Stimulated activated CD4-positive, alpha-beta T cell treated with anti-CD3 and anti-CD28 coated beads, Interleukin-15, amount 100 ng/mL, for 24 hours (primary cell): ENCODE measurements around the gene PCCB.
"Not testable (repeated sequence)": the region's sequence is repeated elsewhere in the genome, so short reads cannot be mapped to it uniquely, and the experiment has no call there.

Experiments
- DNase-seq: peaks from one replicate; pipeline ENCODE4 v3.0.0-alpha.2; 2020

The PCCB gene

GRCh38 chr3:136263251-136263650, 13.1 kb downstream of the PCCB start:
- DNase-seq: no peak

- not testable (repeated sequence) for DNase-seq
Observed at GRCh38 chr3:136266468-136267125, 16.5 kb downstream of the PCCB start.

DNA sequence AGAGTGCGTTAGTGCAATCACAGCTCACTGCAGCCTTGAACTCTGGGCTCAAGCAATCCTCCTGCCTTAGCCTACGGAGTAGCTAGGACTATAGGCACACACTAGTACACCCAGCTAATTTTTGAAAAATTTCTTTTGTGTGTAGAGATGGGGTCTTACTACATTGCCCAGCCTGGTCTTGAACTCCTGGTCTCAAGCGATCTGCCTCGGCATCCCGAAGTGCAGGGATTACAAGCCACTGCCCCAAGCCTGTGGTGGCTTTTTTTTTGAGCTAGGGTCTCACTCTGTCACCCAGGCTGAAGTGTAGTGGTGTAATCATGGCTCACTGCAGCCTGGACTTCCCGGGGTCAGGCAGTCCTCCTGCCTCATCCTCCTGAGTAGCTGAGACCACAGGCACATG, 17.1 kb downstream of the PCCB start:
- no peak for DNase-seq

DNA sequence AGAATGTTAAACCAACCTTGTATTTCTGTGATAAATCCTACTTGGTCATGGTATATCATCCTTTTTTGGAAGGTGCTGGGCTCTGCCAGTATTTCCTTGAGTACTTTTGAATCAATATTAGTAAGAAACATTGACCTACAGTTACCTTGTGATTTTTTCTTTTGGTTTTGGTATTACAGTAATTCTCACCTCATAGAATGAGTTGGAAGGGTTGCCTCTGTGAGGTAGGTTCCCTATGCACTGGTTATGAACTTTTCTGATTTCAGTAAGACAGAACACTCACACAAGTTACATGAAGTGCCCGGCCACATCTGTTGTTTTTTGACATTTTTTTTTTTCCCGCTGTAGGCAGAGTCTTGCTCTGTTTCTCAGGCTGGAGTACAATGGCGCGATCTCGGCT, 20.0 kb downstream of the PCCB start:
- no peak for DNase-seq

DNA sequence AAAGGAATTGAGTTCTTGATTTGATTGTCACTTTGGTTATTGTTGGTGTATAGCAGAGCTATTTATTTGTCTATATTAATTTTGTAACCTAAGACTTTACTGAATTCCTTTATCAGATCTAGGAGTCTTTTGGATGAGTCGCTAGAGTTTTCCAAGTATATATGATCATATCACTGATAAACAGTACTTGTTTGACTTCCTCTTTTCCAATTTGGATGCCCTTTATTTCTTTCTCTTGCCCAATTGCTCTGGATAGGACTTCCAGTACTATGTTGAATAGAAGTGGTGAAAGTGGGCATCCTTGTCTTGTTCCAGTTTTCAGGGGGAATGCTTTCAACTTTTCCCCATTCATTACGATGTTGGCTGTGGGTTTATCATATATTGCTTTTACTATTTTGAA, 21.5 kb downstream of the PCCB start:
- DNase-seq: not testable (repeated sequence)

DNA sequence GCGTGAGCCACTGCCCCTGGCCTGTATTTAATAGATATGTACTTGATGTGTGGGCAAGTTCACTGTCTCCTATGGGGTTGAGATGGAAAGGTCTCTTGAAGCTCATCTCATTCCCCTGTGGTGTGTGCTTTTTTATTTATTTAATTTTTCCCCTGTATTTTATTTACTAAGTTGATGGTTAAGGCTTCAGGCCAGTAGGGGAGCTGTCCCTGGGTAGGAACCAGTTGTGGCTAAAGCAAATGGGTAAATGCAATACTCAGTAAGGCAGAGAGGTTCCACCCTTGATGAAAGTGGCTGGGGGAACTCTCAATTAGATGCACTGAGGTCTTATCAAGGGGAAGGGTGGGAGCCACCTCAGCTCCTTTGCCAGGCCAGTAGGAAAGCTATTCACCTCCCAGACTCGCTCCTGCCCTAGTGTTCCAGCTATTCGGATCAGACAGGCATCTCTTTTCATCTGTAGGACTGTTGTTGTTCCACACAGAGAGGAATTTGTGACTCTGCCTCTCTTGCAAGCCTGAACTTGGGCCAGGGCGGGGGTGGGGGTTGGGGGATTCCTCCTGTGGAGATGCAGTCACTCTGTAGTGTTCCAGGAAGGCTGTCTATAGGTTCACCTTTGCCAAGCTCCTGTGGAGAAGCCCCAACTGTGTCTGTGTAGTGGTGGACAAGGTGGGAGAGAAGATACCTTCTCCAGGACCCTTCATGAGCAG, 26.1 kb downstream of the PCCB start:
- no peak for DNase-seq

DNA sequence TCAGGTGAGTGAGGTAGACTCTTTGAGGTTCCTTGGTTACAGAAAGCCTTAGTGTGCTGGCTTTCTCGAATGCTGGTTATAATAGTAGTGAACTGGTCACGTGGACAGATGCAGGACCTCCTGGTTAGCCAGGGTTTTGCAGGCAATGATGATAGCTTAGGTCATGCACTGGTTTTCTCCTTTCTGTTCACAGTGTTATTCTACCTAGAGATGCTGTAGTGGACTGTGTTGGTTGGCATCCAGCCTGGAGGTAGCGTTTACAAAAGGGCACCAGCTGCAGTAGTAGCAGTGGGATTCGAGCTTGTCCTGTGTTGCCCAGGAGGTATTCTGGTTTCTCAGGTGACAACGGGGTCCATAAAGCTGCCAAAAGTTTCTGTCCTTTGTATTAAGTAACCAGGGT, 27.0 kb downstream of the PCCB start:
- no peak for DNase-seq

- no peak for DNase-seq
Observed at GRCh38 chr3:136277634-136278033, 27.5 kb downstream of the PCCB start.

GRCh38 chr3:136279092-136279491, 29.0 kb downstream of the PCCB start:
- no peak for DNase-seq

GRCh38 chr3:136280961-136281360, 30.8 kb downstream of the PCCB start:
- no peak for DNase-seq

- DNase-seq: no peak
Observed at GRCh38 chr3:136281966-136282520, 31.9 kb downstream of the PCCB start.

DNA sequence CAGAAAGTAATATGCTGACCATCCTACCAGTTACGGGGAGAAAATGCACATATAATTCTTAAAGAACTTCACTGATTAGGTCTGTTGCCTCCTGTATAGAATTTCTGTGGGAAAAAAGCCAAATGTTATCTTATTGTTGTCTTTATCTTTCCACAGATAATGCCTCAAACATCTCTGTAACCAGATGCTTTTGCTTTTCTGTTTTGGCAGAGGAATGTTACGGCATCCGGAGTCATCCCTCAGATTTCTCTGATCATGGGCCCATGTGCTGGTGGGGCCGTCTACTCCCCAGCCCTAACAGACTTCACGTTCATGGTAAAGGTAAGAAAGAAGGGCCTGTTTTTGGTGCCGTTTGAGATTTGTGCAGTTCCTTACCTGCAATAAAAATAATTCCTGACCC, 33.5 kb downstream of the PCCB start:
- no peak for DNase-seq

GRCh38 chr3:136291302-136291701, 41.2 kb downstream of the PCCB start:
- DNase-seq: no peak

DNA sequence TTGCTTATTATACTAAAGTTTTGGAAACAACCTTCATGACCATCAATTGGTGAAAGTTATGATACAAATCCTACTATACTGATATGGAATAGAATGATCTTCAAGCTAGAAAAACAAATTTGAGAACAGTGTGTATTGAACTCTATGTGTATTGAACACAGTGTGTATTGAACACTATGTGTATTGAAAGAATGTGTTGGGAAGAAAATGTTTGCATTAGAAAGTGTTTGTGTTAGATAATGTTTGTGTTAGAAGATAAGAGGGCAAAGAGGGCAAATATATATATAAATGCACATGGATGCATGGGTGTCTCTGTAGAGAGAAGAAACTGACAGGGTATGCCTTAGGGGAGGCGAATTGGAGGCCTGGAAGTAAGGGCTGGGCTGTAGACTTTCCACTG, 42.4 kb downstream of the PCCB start:
- no peak for DNase-seq

- no peak for DNase-seq
Observed at GRCh38 chr3:136293279-136293678, 43.1 kb downstream of the PCCB start.

DNA sequence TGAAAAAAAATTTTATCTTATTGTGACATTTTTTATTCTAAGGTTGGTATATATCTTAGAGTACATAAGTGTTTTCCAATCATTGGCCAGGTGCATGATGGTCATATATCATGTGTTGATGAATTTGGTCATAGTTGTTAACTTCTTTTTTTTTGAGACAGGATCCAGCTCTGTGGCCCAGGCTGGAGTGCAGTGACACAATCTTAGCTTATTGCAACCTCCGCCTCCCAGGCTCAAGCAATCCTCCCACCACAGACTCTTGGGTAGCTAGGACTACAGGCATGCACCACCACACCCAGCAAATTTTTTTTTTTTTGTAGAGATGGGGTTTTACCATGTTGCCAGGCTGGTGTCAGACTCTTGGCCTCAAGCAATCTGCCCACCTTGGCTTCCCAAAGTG, 44.0 kb downstream of the PCCB start:
- no peak for DNase-seq

DNA sequence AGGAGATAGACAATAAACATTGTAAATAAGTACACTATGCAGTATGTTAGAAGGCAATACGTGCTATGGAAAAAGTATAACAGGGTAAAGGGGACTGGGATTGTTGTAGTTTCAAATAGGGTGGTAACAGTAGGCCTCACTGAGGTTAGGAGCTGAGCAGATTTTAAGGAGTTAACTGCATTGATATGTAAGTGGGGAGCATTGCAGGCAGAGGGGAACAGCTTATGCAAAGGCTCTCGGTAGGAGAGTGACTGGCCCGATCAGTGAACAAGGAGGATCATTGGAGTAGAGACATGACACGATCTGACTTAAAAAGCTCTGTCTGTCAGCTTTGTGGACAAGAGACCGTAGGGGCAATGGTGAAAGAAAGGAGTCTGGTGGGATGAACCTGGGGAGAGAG, 46.8 kb downstream of the PCCB start:
- DNase-seq: no peak

- no peak for DNase-seq
Observed at GRCh38 chr3:136297826-136298225, 47.7 kb downstream of the PCCB start.

GRCh38 chr3:136300444-136300843, 50.3 kb downstream of the PCCB start:
- DNase-seq: no peak

DNA sequence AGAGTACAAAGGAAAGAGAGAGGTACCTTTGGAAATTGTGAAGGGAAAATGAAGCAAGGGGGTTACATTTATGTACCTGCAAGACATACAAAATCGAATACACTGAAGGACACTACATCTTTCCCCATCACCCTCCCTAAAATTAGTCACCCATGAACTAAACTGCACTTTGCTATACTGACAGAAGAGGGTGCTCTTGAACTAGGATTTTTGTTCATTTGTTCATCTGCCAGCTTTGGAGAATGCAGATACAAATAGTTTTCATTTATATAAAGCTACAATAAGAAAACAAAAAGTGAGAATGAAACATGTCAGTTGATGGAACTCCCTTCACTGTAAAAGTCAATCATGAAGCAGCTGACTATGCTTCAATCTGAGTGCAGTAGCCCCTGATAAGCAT, 55.7 kb downstream of the PCCB start:
- DNase-seq: no peak

GRCh38 chr3:136311261-136311660, 61.1 kb downstream of the PCCB start:
- no peak for DNase-seq

DNA sequence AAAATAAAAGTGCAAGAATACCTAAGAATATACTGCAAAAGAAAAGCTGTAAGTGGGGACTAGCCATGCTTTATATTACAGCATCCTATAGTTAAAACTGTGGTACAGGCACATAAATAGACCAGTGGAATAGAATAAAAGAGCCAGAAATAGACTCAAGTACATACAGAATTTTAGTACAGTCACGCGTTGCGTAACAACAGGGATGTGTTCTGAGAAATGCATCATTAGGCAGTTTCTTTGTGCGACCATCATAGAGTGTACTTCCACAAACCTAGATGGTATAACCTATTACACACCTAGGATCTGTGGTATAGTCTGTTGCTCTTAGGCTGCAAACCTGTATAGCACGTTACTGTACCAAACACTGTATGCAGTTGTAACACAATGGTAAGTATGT, 61.8 kb downstream of the PCCB start:
- no peak for DNase-seq

DNA sequence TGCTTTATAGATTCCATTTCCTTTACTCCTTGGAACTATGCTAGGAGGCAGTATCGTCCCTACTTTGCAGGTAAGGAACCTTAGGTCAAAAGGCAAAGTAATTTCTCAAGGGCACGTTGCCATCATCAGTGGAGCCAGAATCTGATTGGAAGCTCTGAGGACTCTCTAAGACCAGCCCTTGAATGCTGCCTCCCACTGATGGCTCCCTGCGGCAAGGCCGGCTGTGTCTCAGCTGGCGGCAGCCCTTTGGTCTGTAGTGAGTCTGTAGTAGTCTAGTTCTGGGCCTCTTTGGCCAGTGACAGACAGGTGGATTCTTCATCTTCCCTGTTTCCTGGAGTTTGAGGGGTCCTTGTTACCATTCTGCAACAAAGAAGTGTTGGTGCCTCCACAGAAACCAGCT, 76.2 kb downstream of the PCCB start:
- no peak for DNase-seq

DNA sequence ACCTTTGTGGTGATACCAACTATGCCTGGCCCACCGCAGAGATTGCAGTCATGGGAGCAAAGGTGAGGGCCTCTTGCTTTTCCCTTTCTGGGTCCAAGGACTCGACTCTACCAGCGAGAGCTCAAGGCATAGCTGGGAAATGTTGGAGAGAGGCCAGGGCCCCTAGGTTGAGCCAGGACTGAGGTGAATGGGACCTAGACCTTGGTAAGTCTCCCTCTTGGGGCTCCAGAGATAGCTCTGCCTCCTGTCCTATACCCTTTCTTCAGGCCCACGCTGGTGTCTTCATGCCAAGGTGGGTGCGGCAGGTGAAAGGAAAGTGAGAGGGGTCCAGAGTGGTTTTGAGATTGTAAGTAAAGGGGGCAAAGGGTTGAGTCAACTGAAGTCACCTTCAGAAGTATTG, 77.5 kb downstream of the PCCB start:
- DNase-seq: no peak

DNA sequence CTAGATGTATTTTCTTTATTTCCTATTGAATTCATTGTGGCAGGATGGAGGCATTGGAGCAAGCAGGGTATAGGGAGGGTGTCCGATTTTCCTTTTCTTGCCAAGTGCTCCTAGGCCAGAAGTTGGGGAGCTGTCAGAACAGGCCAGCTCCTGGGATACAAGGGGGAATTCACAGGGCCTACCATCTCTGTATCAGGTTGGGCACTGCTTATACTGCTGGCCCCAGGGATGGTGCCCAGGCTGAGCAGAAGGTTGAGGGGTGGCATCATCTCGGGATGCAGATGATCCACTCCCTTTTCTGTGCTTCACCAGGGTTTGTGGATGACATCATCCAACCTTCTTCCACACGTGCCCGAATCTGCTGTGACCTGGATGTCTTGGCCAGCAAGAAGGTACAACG, 79.5 kb downstream of the PCCB start:
- no peak for DNase-seq
